Fibroblast of lung (primary cell): ENCODE data around the gene TMEM212.

Experiments used
- CTCF ChIP-seq, 2 donors: IDR thresholded peaks in 1 of 2; conservative IDR thresholded peaks in 1 of 2; 1 replicate in 1 of 2; 2 replicates in 1 of 2; pipeline ENCODE4 v1.5.1; 2011 to 2012; ENCODE audit warnings: low read length in 2 of 2, control low read depth in 1 of 2, inconsistent platforms in 1 of 2, low read depth in 1 of 2, mild to moderate bottlenecking in 1 of 2
- EZH2 ChIP-seq: IDR thresholded peaks from 2 replicates; pipeline ENCODE4 v1.5.1; 2012; ENCODE audit warnings: low read length, control low read depth, mild to moderate bottlenecking; ENCODE audit errors: missing control alignments

GRCh38 chr3:171840811-171841619, 2.1 kb upstream of the TMEM212 start:
- TF ChIP-seq EZH2 (no peak), CTCF (conservative IDR thresholded peaks at IDR 0.05 in 1 of 2, IDR thresholded peaks at IDR 0.05 in 1 of 2; ENCODE audit: low read depth in 1 of 2, low read length in 2 of 2) (no peak)
